ENCODE results near the gene LDB3.

DNA sequence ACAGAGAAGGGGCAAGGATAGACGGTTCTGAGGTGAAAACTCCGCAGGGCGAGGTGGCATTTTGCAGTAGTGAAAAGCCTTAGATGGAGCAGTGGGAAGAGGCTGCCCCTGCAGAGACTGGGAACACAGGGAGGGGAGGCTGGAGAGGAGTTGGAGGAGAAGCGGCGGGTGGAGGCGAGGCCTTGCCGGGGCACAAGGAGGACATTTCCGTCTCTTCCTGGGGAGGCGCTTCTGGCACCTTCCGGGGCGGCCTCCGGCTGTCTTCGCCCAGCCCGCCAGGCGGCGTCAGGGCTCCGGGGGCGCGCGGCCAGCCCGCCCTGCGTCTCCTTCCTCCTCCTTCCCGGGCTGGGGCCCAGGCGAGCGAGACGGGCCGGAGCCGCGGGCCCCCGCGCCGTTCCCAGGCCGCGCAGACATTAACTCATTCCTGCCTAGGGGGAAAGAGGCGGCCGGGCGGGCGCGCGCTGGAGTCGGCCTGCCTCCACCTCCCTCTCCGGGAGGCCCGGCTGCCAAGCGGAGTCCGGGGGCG is 42.7 kb downstream of the LDB3 start:
- TF ChIP-seq, protein P1, sequence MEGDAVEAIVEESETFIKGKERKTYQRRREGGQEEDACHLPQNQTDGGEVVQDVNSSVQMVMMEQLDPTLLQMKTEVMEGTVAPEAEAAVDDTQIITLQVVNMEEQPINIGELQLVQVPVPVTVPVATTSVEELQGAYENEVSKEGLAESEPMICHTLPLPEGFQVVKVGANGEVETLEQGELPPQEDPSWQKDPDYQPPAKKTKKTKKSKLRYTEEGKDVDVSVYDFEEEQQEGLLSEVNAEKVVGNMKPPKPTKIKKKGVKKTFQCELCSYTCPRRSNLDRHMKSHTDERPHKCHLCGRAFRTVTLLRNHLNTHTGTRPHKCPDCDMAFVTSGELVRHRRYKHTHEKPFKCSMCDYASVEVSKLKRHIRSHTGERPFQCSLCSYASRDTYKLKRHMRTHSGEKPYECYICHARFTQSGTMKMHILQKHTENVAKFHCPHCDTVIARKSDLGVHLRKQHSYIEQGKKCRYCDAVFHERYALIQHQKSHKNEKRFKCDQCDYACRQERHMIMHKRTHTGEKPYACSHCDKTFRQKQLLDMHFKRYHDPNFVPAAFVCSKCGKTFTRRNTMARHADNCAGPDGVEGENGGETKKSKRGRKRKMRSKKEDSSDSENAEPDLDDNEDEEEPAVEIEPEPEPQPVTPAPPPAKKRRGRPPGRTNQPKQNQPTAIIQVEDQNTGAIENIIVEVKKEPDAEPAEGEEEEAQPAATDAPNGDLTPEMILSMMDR (conservative IDR thresholded peaks at IDR 0.05) = peak; percentile 70
- no peak for TF ChIP-seq EZH2 (IDR thresholded peaks at IDR 0.05; ENCODE audit: low read depth)
